ENCODE measurements around the gene DGCR8.

DGCR8 gene

GRCh38 chr22:20092477-20092854 is 12.4 kb downstream of the DGCR8 start:
- no peak for DNase-seq

- DNase-seq: no peak
Observed at GRCh38 chr22:20093418-20094196, 13.6 kb downstream of the DGCR8 start.

- DNase-seq: no peak
Observed at GRCh38 chr22:20094197-20094807, 14.3 kb downstream of the DGCR8 start.

GRCh38 chr22:20095521-20095920 is 15.5 kb downstream of the DGCR8 start:
- DNase-seq: no peak

GRCh38 chr22:20096574-20097420 is 16.8 kb downstream of the DGCR8 start:
- DNase-seq: no peak

GRCh38 chr22:20099099-20099711 is 19.2 kb downstream of the DGCR8 start:
- DNase-seq: no peak

GRCh38 chr22:20101638-20102037 is 21.6 kb downstream of the DGCR8 start:
- no peak for DNase-seq

- DNase-seq: no peak
Observed at GRCh38 chr22:20102203-20102780, 22.3 kb downstream of the DGCR8 start.

GRCh38 chr22:20105456-20106204 is 25.6 kb downstream of the DGCR8 start:
- no peak for DNase-seq

- DNase-seq: no peak
Observed at GRCh38 chr22:20106205-20106848, 26.3 kb downstream of the DGCR8 start.

- DNase-seq: no peak
Observed at GRCh38 chr22:20106849-20107237, 26.8 kb downstream of the DGCR8 start.

GRCh38 chr22:20107471-20107901 is 27.4 kb downstream of the DGCR8 start:
- DNase-seq: no peak

GRCh38 chr22:20107951-20108756 is 28.1 kb downstream of the DGCR8 start:
- DNase-seq: no peak

GRCh38 chr22:20108757-20109230 is 28.8 kb downstream of the DGCR8 start:
- no peak for DNase-seq

- no peak for DNase-seq
Observed at GRCh38 chr22:20109411-20110358, 29.6 kb downstream of the DGCR8 start.

- no peak for DNase-seq
Observed at GRCh38 chr22:20110359-20110985, 30.4 kb downstream of the DGCR8 start.

- DNase-seq: peak; percentile 24 to 35
Observed at GRCh38 chr22:20111045-20111688, 31.1 kb downstream of the DGCR8 start.

Measured in CD4-positive, alpha-beta T cell treated with Interleukin-1 beta for 1 hour (primary cell).